Measurements from ENCODE around the gene GLIS2. TPM values are rescaled to one million over a fixed set of nuclear protein-coding genes. Genes with fewer than 3 reads are reported as not detected.

Gene GLIS2
- total and polyA plus RNA-seq, 2 donors (not counting 1 experiment from before 2014, with no cell fraction given): 4.0 to 6.0 TPM

GRCh38 chr16:4370151-4370550 is 54.3 kb downstream of the GLIS2 start:
- Histone ChIP-seq H3K9me3 (ENCODE audit: control insufficient read depth, insufficient read depth, low read depth, low read length) (no peaks in the 10 kb centered on the region), H4K20me1 (ENCODE audit: control insufficient read depth, extremely low read depth, insufficient read depth, low read length) (peaks cover 2% of the 10 kb centered on the region), H2AFZ (ENCODE audit: low read length) (no peak overlapping the region), H3K4me2 (ENCODE audit: extremely low read depth, insufficient read depth, low read length) (peak overlapping the region; percentile 49), H3K79me2 (ENCODE audit: control insufficient read depth, insufficient read depth, low read length) (peaks cover 33% of the 10 kb centered on the region), H3K27ac (ENCODE audit: insufficient read depth, low read length) (peak overlapping the region; percentile 93), H3K27me3 (ENCODE audit: control insufficient read depth, insufficient read depth, low read length) (no peaks in the 10 kb centered on the region), H3K9ac (ENCODE audit: insufficient read depth, low read length) (no peak overlapping the region), H3K4me1 (ENCODE audit: control insufficient read depth, extremely low read depth, insufficient read depth, low read length) (peaks cover 40% of the 10 kb centered on the region), H3K4me3 (replicated peaks in 1 of 4; ENCODE audit: control extremely low read depth in 1 of 4, insufficient read depth in 1 of 4, low read depth in 3 of 4, low read length in 4 of 4) (no peak overlapping the region), H3K36me3 (ENCODE audit: control insufficient read depth, insufficient read depth, low read length) (peaks cover 3% of the 10 kb centered on the region)
- DNase-seq (ENCODE audit: low read depth in 2 of 2): no peak
- TF ChIP-seq CTCF (conservative IDR thresholded peaks at IDR 0.05 in 1 of 2, IDR thresholded peaks at IDR 0.05 in 1 of 2; ENCODE audit: low read depth in 1 of 2, low read length in 2 of 2) (no peak), EZH2 (IDR thresholded peaks at IDR 0.05; ENCODE audit: low read length, missing control alignments) (no peak)

DNA sequence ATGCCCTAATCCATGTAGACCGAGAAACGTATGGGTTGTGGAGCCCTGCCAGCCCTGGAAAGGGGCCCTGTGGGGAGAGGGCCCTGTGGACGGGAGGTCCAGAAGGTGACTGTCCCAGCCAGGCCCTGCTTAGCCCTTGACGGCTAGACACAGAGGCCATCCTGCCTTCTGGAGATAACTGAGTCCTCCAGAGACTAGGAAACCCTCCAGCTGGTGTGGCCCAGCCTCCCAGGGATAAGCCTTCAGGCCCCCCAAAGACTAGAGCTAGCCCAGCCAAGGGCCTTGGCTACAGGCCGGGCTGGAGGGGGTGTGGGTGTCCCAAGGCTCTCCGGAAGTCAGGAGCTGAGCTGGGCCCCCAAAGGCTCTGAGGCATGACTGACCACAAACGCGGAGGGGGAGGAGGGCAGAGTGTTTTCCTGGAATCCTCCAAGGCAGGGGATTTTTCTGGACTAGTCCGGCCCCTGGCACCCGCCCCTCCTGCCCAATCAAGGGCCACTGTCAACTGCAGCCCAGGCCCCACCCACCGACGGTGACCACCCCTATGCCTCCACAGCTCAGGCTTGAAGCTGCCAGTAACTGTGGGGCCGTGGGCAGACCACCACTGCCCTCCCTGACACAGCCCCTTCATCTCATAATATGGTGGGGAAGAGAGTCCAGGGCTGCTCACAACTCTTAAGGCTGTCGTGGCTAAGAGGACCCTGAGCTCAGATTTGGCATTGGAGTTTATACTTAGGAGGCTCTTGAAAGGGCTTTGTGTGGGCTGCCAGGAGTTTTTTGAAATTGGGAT is 54.9 kb downstream of the GLIS2 start:
- TF ChIP-seq EZH2 (IDR thresholded peaks at IDR 0.05; ENCODE audit: low read length, missing control alignments) (no peak), CTCF (conservative IDR thresholded peaks at IDR 0.05 in 1 of 2, IDR thresholded peaks at IDR 0.05 in 1 of 2; ENCODE audit: low read depth in 1 of 2, low read length in 2 of 2) (no peak)
- Histone ChIP-seq H3K4me1 (ENCODE audit: control insufficient read depth, extremely low read depth, insufficient read depth, low read length) (peaks cover 44% of the 10 kb centered on the region), H4K20me1 (ENCODE audit: control insufficient read depth, extremely low read depth, insufficient read depth, low read length) (peaks cover 2% of the 10 kb centered on the region), H3K36me3 (ENCODE audit: control insufficient read depth, insufficient read depth, low read length) (peaks cover 4% of the 10 kb centered on the region), H3K79me2 (ENCODE audit: control insufficient read depth, insufficient read depth, low read length) (peaks cover 38% of the 10 kb centered on the region), H3K9me3 (ENCODE audit: control insufficient read depth, insufficient read depth, low read depth, low read length) (no peaks in the 10 kb centered on the region), H2AFZ (ENCODE audit: low read length) (no peak overlapping the region), H3K4me3 (replicated peaks in 1 of 4; ENCODE audit: control extremely low read depth in 1 of 4, insufficient read depth in 1 of 4, low read depth in 3 of 4, low read length in 4 of 4) (peak overlapping the region in 2 of 4 experiments; percentile 16 to 92), H3K4me2 (ENCODE audit: extremely low read depth, insufficient read depth, low read length) (peak overlapping the region; percentile 80), H3K27me3 (ENCODE audit: control insufficient read depth, insufficient read depth, low read length) (no peaks in the 10 kb centered on the region), H3K27ac (ENCODE audit: insufficient read depth, low read length) (peak overlapping the region; percentile 93), H3K9ac (ENCODE audit: insufficient read depth, low read length) (peak overlapping the region; percentile 32)
- DNase-seq (ENCODE audit: low read depth in 2 of 2): peak; percentile 88 to 89

GRCh38 chr16:4371357-4372000 is 55.6 kb downstream of the GLIS2 start, which contains the start of gene VASN:
VASN (plus strand) TSS chr16:4371848; CDS start chr16:4380878, 9,030 bp downstream.
- peaks cover 45% of the 10 kb centered on the region for H3K79me2 ChIP-seq (ENCODE audit: control insufficient read depth, insufficient read depth, low read length)
- H3K36me3 ChIP-seq (ENCODE audit: control insufficient read depth, insufficient read depth, low read length): peaks cover 6% of the 10 kb centered on the region
- peaks cover 51% of the 10 kb centered on the region for H3K4me1 ChIP-seq (ENCODE audit: control insufficient read depth, extremely low read depth, insufficient read depth, low read length)
- H3K9me3 ChIP-seq (ENCODE audit: control insufficient read depth, insufficient read depth, low read depth, low read length): no peaks in the 10 kb centered on the region
- peak within 1 kb of the TSS; percentile 61 to 97 (median 88) for H3K4me3 ChIP-seq (replicated peaks in 1 of 4; ENCODE audit: control extremely low read depth in 1 of 4, insufficient read depth in 1 of 4, low read depth in 3 of 4, low read length in 4 of 4)
- H4K20me1 ChIP-seq (ENCODE audit: control insufficient read depth, extremely low read depth, insufficient read depth, low read length): peaks cover 2% of the 10 kb centered on the region
- H3K27ac ChIP-seq (ENCODE audit: insufficient read depth, low read length): peak within 1 kb of the TSS; percentile 93
- H2AFZ ChIP-seq (ENCODE audit: low read length): no peak within 1 kb of the TSS
- peak within 1 kb of the TSS; percentile 88 for H3K4me2 ChIP-seq (ENCODE audit: extremely low read depth, insufficient read depth, low read length)
- peak; percentile 69 to 75 for DNase-seq (ENCODE audit: low read depth in 2 of 2)
- TF ChIP-seq EZH2 (IDR thresholded peaks at IDR 0.05; ENCODE audit: low read length, missing control alignments) (no peak), CTCF (conservative IDR thresholded peaks at IDR 0.05 in 1 of 2, IDR thresholded peaks at IDR 0.05 in 1 of 2; ENCODE audit: low read depth in 1 of 2, low read length in 2 of 2) (no peak)
- H3K27me3 ChIP-seq (ENCODE audit: control insufficient read depth, insufficient read depth, low read length): no peaks in the 10 kb centered on the region
- peak within 1 kb of the TSS; percentile 82 for H3K9ac ChIP-seq (ENCODE audit: insufficient read depth, low read length)

Data from fibroblast of lung (primary cell).